Esophagus (tissue), 2 donors: Measurements from ENCODE around the gene HOXC11. TPM values are rescaled to one million over a fixed set of nuclear protein-coding genes. Genes with fewer than 3 reads are reported as not detected.

ENCODE experiments used
- H3K27ac ChIP-seq, 2 donors: one replicate each; pipeline ENCODE4 v1.5.1; 2013; ENCODE audit warnings: low read depth in 2 of 2, mild to moderate bottlenecking in 2 of 2, inconsistent platforms in 1 of 2, low read length in 1 of 2, moderate library complexity in 1 of 2
- H3K27me3 ChIP-seq, 2 donors: one replicate each; pipeline ENCODE4 v1.6.1; 2013; ENCODE audit warnings: low read length in 2 of 2, control low read depth in 1 of 2, mild to moderate bottlenecking in 1 of 2; ENCODE audit not compliant: insufficient read depth in 2 of 2, control insufficient read depth in 1 of 2
- H3K36me3 ChIP-seq, 2 donors: one replicate each; pipeline ENCODE4 v1.6.1; 2013; ENCODE audit warnings: low read length in 1 of 2; ENCODE audit not compliant: control insufficient read depth in 2 of 2, insufficient read depth in 2 of 2
- H3K4me1 ChIP-seq, 2 donors: one replicate each; pipeline ENCODE4 v1.6.1; 2013; ENCODE audit warnings: low read length in 1 of 2; ENCODE audit not compliant: control insufficient read depth in 2 of 2, insufficient read depth in 2 of 2
- H3K4me3 ChIP-seq, 2 donors: one replicate each; pipeline ENCODE4 v1.5.1; 2013; ENCODE audit warnings: low read length in 2 of 2, mild to moderate bottlenecking in 2 of 2, low read depth in 1 of 2, moderate library complexity in 1 of 2
- H3K9me3 ChIP-seq, 2 donors: one replicate each; pipeline ENCODE4 v1.6.1; 2013; ENCODE audit warnings: mild to moderate bottlenecking in 2 of 2, low read depth in 1 of 2, low read length in 1 of 2, moderate library complexity in 1 of 2; ENCODE audit not compliant: control insufficient read depth in 2 of 2, insufficient read depth in 1 of 2
- WGBS, 2 donors: extraction: QIAGEN DNeasy Blood & Tissue Kit; methylation state at CpG; one replicate each; pipeline ENCODE4 v1.1.7; 2013; 5-methylcytosine and 5-hydroxymethylcytosine counted together
- polyA plus RNA-seq, 2 donors: library from polyadenylated mRNA; stranded (reverse); fragments of 200-250 nt; gene quantifications; one replicate each; pipeline ENCODE4 v1.2.3, GENCODE V29; 2013
- donor health status: healthy with polysubstance abuse.
- donor health status: Bipolar disorder and iron deficiency.

Gene HOXC11
- polyA plus RNA-seq, 2 donors = not detected

DNA sequence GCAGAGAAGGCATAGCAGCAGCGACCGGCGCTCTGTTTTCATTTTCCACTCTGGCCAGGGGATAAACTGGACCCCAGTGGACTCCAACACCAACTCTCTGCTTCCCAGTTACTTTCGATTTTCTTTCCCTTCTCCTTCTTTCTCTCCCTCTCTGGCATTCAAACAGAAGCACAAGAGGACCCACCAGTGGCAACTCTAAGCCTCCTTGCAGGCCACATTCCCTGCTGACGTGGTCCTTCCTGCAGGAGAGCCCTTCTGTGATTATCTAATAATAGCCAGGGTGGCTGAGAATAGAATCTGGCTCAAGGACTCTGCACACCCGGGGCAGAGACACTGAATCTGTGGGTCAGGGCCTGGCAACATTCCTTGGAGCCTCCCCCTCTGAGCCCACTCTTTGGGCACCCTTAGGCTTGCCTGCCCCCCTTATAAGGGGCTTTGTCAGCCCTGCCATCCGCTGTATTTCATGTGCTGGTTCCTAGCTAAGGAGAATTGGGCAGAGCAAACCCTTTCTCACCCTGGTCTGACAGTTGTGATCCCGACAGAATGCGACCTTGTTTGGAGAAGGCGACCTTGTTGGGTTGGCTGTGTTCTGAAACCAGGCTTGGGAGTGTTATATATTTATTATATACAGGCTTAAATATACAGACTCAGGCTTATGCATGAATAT lies 47.1 kb downstream of the HOXC11 start:
- H3K36me3 ChIP-seq = no peaks in the 10 kb centered on the region
- peaks cover 0 to under 1% of the 10 kb centered on the region in 2 donors for H3K27me3 ChIP-seq
- no peak overlapping the region for H3K4me3 ChIP-seq
- no peak overlapping the region for H3K27ac ChIP-seq
- no peaks in the 10 kb centered on the region for H3K9me3 ChIP-seq
- peaks cover 3 to 6% of the 10 kb centered on the region in 2 donors for H3K4me1 ChIP-seq
- WGBS, 2 donors = 50 to 60% methylated on average over 10 of the region's 10 CpGs

GRCh38 chr12:54020591-54021405 lies 47.9 kb downstream of the HOXC11 start:
- no peaks in the 10 kb centered on the region for H3K27me3 ChIP-seq
- no peak overlapping the region for H3K27ac ChIP-seq
- 60 to 63% methylated on average over 23 of the region's 23 CpGs for WGBS, 2 donors
- H3K4me3 ChIP-seq = no peak overlapping the region
- peaks cover 3 to 6% of the 10 kb centered on the region in 2 donors for H3K4me1 ChIP-seq
- no peaks in the 10 kb centered on the region for H3K9me3 ChIP-seq
- no peaks in the 10 kb centered on the region for H3K36me3 ChIP-seq

DNA sequence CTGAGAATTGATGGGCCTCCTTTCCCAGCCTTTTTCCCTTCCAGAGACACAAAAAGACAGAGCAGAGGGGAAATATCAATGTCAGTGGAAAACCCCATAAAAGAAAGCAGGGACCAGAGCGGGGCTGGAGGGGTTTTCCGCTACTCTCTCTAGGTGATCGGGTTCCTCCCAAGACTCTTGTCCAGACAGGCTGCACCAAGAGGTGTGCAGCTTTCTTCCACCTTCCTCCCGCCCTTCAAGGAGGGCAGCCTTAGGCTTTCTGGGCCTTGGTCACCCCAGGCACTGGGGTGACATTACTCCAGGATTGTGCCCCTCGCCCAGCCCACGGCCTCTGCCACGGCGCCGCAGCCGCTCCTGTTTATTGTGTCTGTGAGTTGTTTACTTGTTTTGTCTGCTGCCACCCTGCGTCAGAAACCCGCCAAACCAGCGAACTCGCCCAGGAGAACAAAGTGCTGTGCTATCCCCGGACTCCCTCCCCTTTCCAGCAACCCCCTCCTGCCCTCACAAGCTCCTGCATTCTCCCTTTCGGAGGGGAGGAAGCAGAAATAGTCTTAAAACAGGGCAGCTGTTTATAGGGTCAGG lies 48.6 kb downstream of the HOXC11 start:
- WGBS, 2 donors = 21 to 29% methylated on average over 16 of the region's 16 CpGs
- no peaks in the 10 kb centered on the region for H3K27me3 ChIP-seq
- no peak overlapping the region for H3K4me3 ChIP-seq
- H3K9me3 ChIP-seq = no peaks in the 10 kb centered on the region
- H3K4me1 ChIP-seq = peaks cover 3 to 6% of the 10 kb centered on the region in 2 donors
- H3K36me3 ChIP-seq = no peaks in the 10 kb centered on the region
- H3K27ac ChIP-seq = no peak overlapping the region

DNA sequence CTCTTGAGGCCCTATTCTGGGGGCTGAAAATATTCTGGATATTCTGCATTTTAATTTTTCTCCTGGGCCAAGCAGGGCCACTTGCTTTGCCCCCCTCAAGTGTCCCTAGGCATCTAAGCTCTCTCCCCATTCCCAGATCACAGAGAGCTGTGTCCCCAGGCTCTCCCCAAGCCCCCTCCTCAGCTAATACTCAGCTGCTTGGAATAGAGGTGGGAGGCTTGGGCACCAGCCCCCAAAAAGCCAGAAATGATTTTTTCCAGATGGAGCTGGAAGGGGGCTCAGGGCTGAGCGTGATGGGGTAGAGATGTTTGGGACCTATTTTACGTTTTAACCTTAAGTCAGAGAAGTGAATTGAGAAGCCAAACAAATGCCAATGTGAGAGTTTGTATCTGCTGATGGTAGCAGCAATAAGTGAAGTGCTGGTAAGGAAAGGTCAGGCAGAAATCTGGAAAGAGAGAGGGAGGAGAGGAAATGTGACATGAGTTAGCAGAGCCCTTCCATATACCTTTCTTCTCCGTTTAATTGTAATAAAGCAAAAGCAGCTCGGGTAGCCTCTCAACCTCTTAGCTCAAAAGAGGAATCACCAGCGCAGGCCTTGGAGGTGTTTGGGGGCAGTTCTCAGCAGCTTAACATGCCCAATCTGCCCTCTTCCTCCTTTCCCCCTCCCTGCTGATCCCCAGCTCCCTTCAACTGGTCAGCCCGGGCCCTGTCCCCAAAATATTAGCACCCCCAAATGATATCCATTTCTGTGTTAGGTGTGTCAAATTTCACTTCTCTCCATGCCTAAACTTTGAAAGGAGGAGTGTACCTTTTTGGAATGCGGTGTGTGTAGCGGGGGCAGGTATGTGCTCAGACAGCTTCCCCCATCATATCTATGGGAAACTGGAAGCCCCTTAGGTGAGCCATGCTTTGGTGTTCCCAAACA lies 50.3 kb downstream of the HOXC11 start:
- Histone ChIP-seq H3K4me1 (peaks cover 1 to 4% of the 10 kb centered on the region in 2 donors), H3K36me3 (no peaks in the 10 kb centered on the region), H3K9me3 (no peaks in the 10 kb centered on the region), H3K27me3 (peaks cover 0 to 2% of the 10 kb centered on the region in 2 donors), H3K4me3 (no peak overlapping the region), H3K27ac (no peak overlapping the region)
- WGBS, 2 donors = 54 to 65% methylated on average over 8 of the region's 8 CpGs

- no peak overlapping the region for H3K4me3 ChIP-seq
- no peaks in the 10 kb centered on the region for H3K36me3 ChIP-seq
- no peaks in the 10 kb centered on the region for H3K9me3 ChIP-seq
- peaks cover 0 to 2% of the 10 kb centered on the region in 2 donors for H3K27me3 ChIP-seq
- no peak overlapping the region for H3K27ac ChIP-seq
- WGBS, 2 donors = 43 to 54% methylated on average over 17 of the region's 17 CpGs
- H3K4me1 ChIP-seq = no peaks in the 10 kb centered on the region
Measured at GRCh38 chr12:54024127-54024526, 51.2 kb downstream of the HOXC11 start.

DNA sequence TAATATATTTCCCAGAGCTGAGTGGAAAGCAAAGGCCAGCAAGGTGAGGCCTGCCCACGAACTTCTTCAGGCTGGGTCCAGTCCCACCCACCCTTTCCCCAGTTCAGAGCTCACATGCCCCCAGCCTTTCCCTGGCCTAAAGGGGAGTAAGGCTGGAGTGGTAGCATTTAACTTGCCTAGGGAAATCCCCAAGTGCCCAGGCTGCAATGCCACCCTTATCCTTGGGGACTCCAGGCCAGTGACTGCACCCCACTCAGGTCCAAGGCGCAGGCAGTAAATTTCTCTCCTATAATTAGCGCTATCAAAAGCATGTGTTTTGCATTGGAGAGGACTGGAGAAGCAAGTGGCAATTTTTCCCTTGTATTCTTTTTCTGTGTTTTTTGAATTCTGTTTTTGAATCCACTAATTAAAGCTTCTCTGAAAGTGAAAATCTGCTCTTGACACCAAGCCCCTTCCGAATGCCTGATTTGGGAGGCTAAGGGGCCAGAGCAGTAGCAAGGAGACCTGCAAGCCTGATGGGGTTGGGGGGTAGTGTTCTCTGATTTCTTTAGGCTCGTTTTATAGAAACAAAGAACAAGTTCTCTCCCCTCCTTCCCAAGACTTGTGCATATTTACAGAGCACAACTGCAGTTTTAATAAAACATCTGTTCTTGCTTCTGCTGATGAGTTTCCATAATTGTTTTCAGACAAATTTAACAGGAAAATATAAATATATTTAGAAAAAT lies 51.8 kb downstream of the HOXC11 start:
- no peaks in the 10 kb centered on the region for H3K9me3 ChIP-seq
- H3K36me3 ChIP-seq = no peaks in the 10 kb centered on the region
- 46 to 61% methylated on average over 5 of the region's 5 CpGs for WGBS, 2 donors
- no peaks in the 10 kb centered on the region for H3K4me1 ChIP-seq
- peaks cover 0 to 5% of the 10 kb centered on the region in 2 donors for H3K27me3 ChIP-seq
- H3K27ac ChIP-seq = no peak overlapping the region
- no peak overlapping the region for H3K4me3 ChIP-seq

- WGBS, 2 donors = 45 to 60% methylated on average over 7 of the region's 7 CpGs
- Histone ChIP-seq H3K27ac (no peak overlapping the region), H3K4me3 (no peak overlapping the region), H3K36me3 (no peaks in the 10 kb centered on the region), H3K9me3 (no peaks in the 10 kb centered on the region), H3K4me1 (no peaks in the 10 kb centered on the region), H3K27me3 (peaks cover 0 to 5% of the 10 kb centered on the region in 2 donors)
Measured at GRCh38 chr12:54025499-54026405, 52.8 kb downstream of the HOXC11 start.

DNA sequence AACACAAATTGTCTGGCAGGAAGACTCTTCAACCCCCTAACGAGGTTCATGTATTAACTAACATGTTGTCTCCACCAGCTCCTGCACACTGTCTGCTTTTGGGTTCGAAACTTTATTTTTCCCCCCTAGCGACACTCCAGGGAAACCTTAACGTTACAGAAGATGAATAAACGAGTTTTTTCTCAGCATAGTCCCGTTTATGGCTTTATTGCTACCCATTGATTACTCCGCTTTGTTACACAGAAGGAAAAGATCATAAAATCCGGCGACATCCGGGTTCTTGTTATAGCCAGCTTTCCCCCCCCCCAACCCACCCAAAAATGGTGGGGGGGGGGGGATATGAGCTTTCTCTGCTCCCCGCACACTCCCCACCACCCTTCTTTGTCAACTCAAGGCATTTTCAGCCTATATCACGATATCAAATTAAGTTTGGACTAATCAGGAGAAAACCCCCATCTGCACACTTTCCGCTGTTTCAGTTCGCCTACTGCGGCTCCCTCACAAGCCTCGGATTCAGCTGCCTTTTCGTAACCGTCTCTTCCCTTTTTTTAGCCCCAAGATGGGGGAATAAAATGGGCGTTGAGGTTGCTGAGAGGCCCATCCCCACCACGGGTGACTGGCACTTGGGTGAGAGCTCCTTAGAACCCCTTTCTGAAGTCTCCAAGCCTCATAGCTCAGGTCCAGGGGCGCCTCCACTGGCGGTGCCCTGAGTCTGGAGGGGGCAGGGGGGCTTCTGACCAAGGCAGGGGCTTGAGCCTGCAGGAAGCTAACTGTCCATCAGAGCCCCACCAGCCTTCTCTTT lies 53.9 kb downstream of the HOXC11 start:
- H3K9me3 ChIP-seq = no peaks in the 10 kb centered on the region
- H3K4me1 ChIP-seq = no peaks in the 10 kb centered on the region
- no peak overlapping the region for H3K4me3 ChIP-seq
- WGBS, 2 donors = 35 to 52% methylated on average over 22 of the region's 22 CpGs
- H3K27me3 ChIP-seq = peaks cover 0 to 5% of the 10 kb centered on the region in 2 donors
- H3K27ac ChIP-seq = no peak overlapping the region
- no peaks in the 10 kb centered on the region for H3K36me3 ChIP-seq
